Measurements from ENCODE around the gene CELA2A. TPM values are rescaled to one million over a fixed set of nuclear protein-coding genes. Genes with fewer than 3 reads are reported as not detected.
A peak's percentile ranks its signal among the peaks of the same experiment; 100 is the strongest.
"Not testable (repeated sequence)": the region's sequence is repeated elsewhere in the genome, so short reads cannot be mapped to it uniquely, and the experiment has no call there.

CELA2A gene
- polyA plus RNA-seq, 1 donor (not counting 4 experiments of a cell fraction or from before 2014, with no cell fraction given), result not detected

- no peak for FAIRE-seq
- Histone ChIP-seq H3K27ac (ENCODE audit: control insufficient read depth, insufficient read depth, low read length) (no peak overlapping the region), H3K9me1 (ENCODE audit: control insufficient read depth, extremely low read depth, insufficient read depth, low read length) (no peaks in the 10 kb centered on the region)
These were observed 3.5 kb downstream of the CELA2A start for GRCh38 chr1:15459771-15460707.

GRCh38 chr1:15460708-15461095 lies 4.2 kb downstream of the CELA2A start:
- Histone ChIP-seq H3K9ac (ENCODE audit: control insufficient read depth, extremely low read depth, insufficient read depth, low read length) (no peak overlapping the region), H3K4me3 (ENCODE audit: control insufficient read depth in 2 of 3, extremely low read depth in 1 of 3, insufficient read depth in 2 of 3, low read depth in 1 of 3, low read length in 3 of 3) (no peak overlapping the region), H3K27me3 (ENCODE audit: control insufficient read depth, extremely low read depth, insufficient read depth, low read length) (no peaks in the 10 kb centered on the region), H2AFZ (ENCODE audit: control insufficient read depth, low read length) (no peak overlapping the region), H3K9me3 (ENCODE audit: control insufficient read depth, low read depth, low read length) (no peaks in the 10 kb centered on the region), H3K79me2 (ENCODE audit: control insufficient read depth, insufficient read depth, low read length) (no peaks in the 10 kb centered on the region), H3K27ac (ENCODE audit: control insufficient read depth, insufficient read depth, low read length) (no peak overlapping the region), H3K4me2 (ENCODE audit: control insufficient read depth, extremely low read depth, insufficient read depth, low read depth, low read length) (no peak overlapping the region), H3K4me1 (ENCODE audit: control insufficient read depth, extremely low read depth, insufficient read depth, low read length) (peaks cover 7% of the 10 kb centered on the region), H3K36me3 (ENCODE audit: control insufficient read depth in 2 of 2, extremely low read depth in 1 of 2, insufficient read depth in 2 of 2, low read length in 2 of 2) (no peaks in the 10 kb centered on the region), H4K20me1 (ENCODE audit: control insufficient read depth, extremely low read depth, insufficient read depth, low read length) (no peaks in the 10 kb centered on the region), H3K9me1 (ENCODE audit: control insufficient read depth, extremely low read depth, insufficient read depth, low read length) (no peaks in the 10 kb centered on the region)
- no peak for TF ChIP-seq EZH2 (IDR thresholded peaks at IDR 0.05; ENCODE audit: low read length)
- no peak for TF ChIP-seq CTCF (optimal IDR thresholded peaks at IDR 0.05 in 1 of 3, IDR thresholded peaks at IDR 0.05 in 1 of 3, conservative IDR thresholded peaks at IDR 0.05 in 1 of 3; ENCODE audit: extremely low read depth in 1 of 3, insufficient read depth in 2 of 3, low read length in 3 of 3)
- DNase-seq (ENCODE audit: low read depth, low spot score), result no peak
- dilution Hi-C loops (cut with MboI; ENCODE audit: extremely low pct_ligation_motif_present, low sequenced_read_pairs), result no loop called here
- FAIRE-seq, result no peak

More at GRCh38 chr1:15459771-15460707, 3.5 kb downstream of the CELA2A start:
- H3K4me2 ChIP-seq (ENCODE audit: control insufficient read depth, extremely low read depth, insufficient read depth, low read depth, low read length), result no peak overlapping the region
- H3K9me3 ChIP-seq (ENCODE audit: control insufficient read depth, low read depth, low read length), result no peaks in the 10 kb centered on the region
- DNase-seq (ENCODE audit: low read depth, low spot score), result no peak
- no peak overlapping the region for H3K9ac ChIP-seq (ENCODE audit: control insufficient read depth, extremely low read depth, insufficient read depth, low read length)
- H3K27me3 ChIP-seq (ENCODE audit: control insufficient read depth, extremely low read depth, insufficient read depth, low read length), result no peaks in the 10 kb centered on the region
- H3K79me2 ChIP-seq (ENCODE audit: control insufficient read depth, insufficient read depth, low read length), result no peaks in the 10 kb centered on the region
- no peak overlapping the region for H2AFZ ChIP-seq (ENCODE audit: control insufficient read depth, low read length)
- peaks cover 7% of the 10 kb centered on the region for H3K4me1 ChIP-seq (ENCODE audit: control insufficient read depth, extremely low read depth, insufficient read depth, low read length)
- TF ChIP-seq EZH2 (IDR thresholded peaks at IDR 0.05; ENCODE audit: low read length) (no peak), CTCF (optimal IDR thresholded peaks at IDR 0.05 in 1 of 3, IDR thresholded peaks at IDR 0.05 in 1 of 3, conservative IDR thresholded peaks at IDR 0.05 in 1 of 3; ENCODE audit: extremely low read depth in 1 of 3, insufficient read depth in 2 of 3, low read length in 3 of 3) (no peak)
- H4K20me1 ChIP-seq (ENCODE audit: control insufficient read depth, extremely low read depth, insufficient read depth, low read length), result no peaks in the 10 kb centered on the region
- dilution Hi-C loops (cut with MboI; ENCODE audit: extremely low pct_ligation_motif_present, low sequenced_read_pairs), result no loop called here
- no peak overlapping the region for H3K4me3 ChIP-seq (ENCODE audit: control insufficient read depth in 2 of 3, extremely low read depth in 1 of 3, insufficient read depth in 2 of 3, low read depth in 1 of 3, low read length in 3 of 3)
- no peaks in the 10 kb centered on the region for H3K36me3 ChIP-seq (ENCODE audit: control insufficient read depth in 2 of 2, extremely low read depth in 1 of 2, insufficient read depth in 2 of 2, low read length in 2 of 2)

GRCh38 chr1:15463064-15463800 lies 6.7 kb downstream of the CELA2A start:
- H3K9me3 ChIP-seq (ENCODE audit: control insufficient read depth, low read depth, low read length); H3K9me1 ChIP-seq (ENCODE audit: control insufficient read depth, extremely low read depth, insufficient read depth, low read length); DNase-seq (ENCODE audit: low read depth, low spot score); H3K27me3 ChIP-seq (ENCODE audit: control insufficient read depth, extremely low read depth, insufficient read depth, low read length); H4K20me1 ChIP-seq (ENCODE audit: control insufficient read depth, extremely low read depth, insufficient read depth, low read length); H3K36me3 ChIP-seq (ENCODE audit: control insufficient read depth in 2 of 2, extremely low read depth in 1 of 2, insufficient read depth in 2 of 2, low read length in 2 of 2); H3K27ac ChIP-seq (ENCODE audit: control insufficient read depth, insufficient read depth, low read length); H2AFZ ChIP-seq (ENCODE audit: control insufficient read depth, low read length); H3K4me3 ChIP-seq (ENCODE audit: control insufficient read depth in 2 of 3, extremely low read depth in 1 of 3, insufficient read depth in 2 of 3, low read depth in 1 of 3, low read length in 3 of 3); H3K79me2 ChIP-seq (ENCODE audit: control insufficient read depth, insufficient read depth, low read length); dilution Hi-C loops (cut with MboI; ENCODE audit: extremely low pct_ligation_motif_present, low sequenced_read_pairs); H3K4me1 ChIP-seq (ENCODE audit: control insufficient read depth, extremely low read depth, insufficient read depth, low read length); H3K4me2 ChIP-seq (ENCODE audit: control insufficient read depth, extremely low read depth, insufficient read depth, low read depth, low read length); H3K9ac ChIP-seq (ENCODE audit: control insufficient read depth, extremely low read depth, insufficient read depth, low read length): not testable (repeated sequence)
- peak; percentile 32 for FAIRE-seq

Measured in keratinocyte (primary cell).